H9 (cell line): ENCODE data around the gene RERE. TPM values are rescaled to one million over a fixed set of nuclear protein-coding genes. Genes with fewer than 3 reads are reported as not detected.

Source experiments
- DNase-seq: peaks from one replicate; pipeline ENCODE4 v3.0.0-alpha.2; 2017
- H2AFZ ChIP-seq: one replicate; pipeline ENCODE4 v1.6.1; 2013; ENCODE audit warnings: mild to moderate bottlenecking, low read length, control low read depth, moderate library complexity
- H2AK5ac ChIP-seq: 2 replicates; pipeline ENCODE4 v1.6.1; 2013; ENCODE audit warnings: low read length, control low read depth, mixed read lengths; ENCODE audit not compliant: insufficient read length
- H2BK120ac ChIP-seq: one replicate; pipeline ENCODE4 v1.6.1; 2013; ENCODE audit warnings: low read depth, mild to moderate bottlenecking, low read length, control low read depth, inconsistent platforms; ENCODE audit not compliant: poor library complexity, severe bottlenecking
- H2BK12ac ChIP-seq: 2 replicates; pipeline ENCODE4 v1.6.1; 2013; ENCODE audit warnings: low read length, control low read depth, mixed read lengths, low read depth; ENCODE audit not compliant: insufficient read length
- H2BK15ac ChIP-seq: 2 replicates; pipeline ENCODE4 v1.6.1; 2013; ENCODE audit warnings: low read depth, low read length, control low read depth
- H2BK20ac ChIP-seq: one replicate; pipeline ENCODE4 v1.6.1; 2013; ENCODE audit warnings: low read depth, mild to moderate bottlenecking, low read length, control low read depth, inconsistent platforms; ENCODE audit not compliant: poor library complexity, severe bottlenecking
- H2BK5ac ChIP-seq: 2 replicates; pipeline ENCODE4 v1.6.1; 2013; ENCODE audit warnings: low read length, control low read depth, mixed read lengths; ENCODE audit not compliant: insufficient read length
- H3K14ac ChIP-seq: 2 replicates; pipeline ENCODE4 v1.6.1; 2013; ENCODE audit warnings: low read length, control low read depth; ENCODE audit not compliant: insufficient read depth
- H3K18ac ChIP-seq: 2 replicates; pipeline ENCODE4 v1.6.1; 2013; ENCODE audit warnings: low read depth, mild to moderate bottlenecking, mixed read lengths, low read length, control low read depth; ENCODE audit not compliant: insufficient read length
- H3K23ac ChIP-seq: 2 replicates; pipeline ENCODE4 v1.6.1; 2013; ENCODE audit warnings: low read length, control low read depth, mixed read lengths, low read depth; ENCODE audit not compliant: insufficient read length
- H3K23me2 ChIP-seq: 2 replicates; pipeline ENCODE4 v1.6.1; 2013; ENCODE audit warnings: low read depth, mild to moderate bottlenecking, mixed read lengths, low read length, control low read depth; ENCODE audit not compliant: insufficient read length, poor library complexity, severe bottlenecking
- H3K27ac ChIP-seq: 2 replicates; pipeline ENCODE4 v1.5.1; 2013; ENCODE audit warnings: low read length, control low read depth, mixed read lengths, low read depth; ENCODE audit not compliant: insufficient read length
- H3K27me3 ChIP-seq: 2 replicates; pipeline ENCODE4 v1.6.1; 2013; ENCODE audit warnings: low read length, control low read depth, inconsistent platforms; ENCODE audit not compliant: insufficient read depth
- H3K4ac ChIP-seq: 2 replicates; pipeline ENCODE4 v1.6.1; 2013; ENCODE audit warnings: low read depth, mild to moderate bottlenecking, control low read depth, inconsistent platforms, low read length, moderate library complexity
- H3K4me1 ChIP-seq: 2 replicates; pipeline ENCODE4 v1.6.1; 2013; ENCODE audit warnings: low read length, control low read depth, inconsistent platforms; ENCODE audit not compliant: insufficient read depth
- H3K4me2 ChIP-seq: 2 replicates; pipeline ENCODE4 v1.6.1; 2013; ENCODE audit warnings: low read length, control low read depth, mixed read lengths; ENCODE audit not compliant: insufficient read length, insufficient read depth
- H3K56ac ChIP-seq: 2 replicates; pipeline ENCODE4 v1.6.1; 2013; ENCODE audit warnings: low read depth, mild to moderate bottlenecking, mixed read lengths, low read length, control low read depth; ENCODE audit not compliant: insufficient read length
- H3K79me1 ChIP-seq: 2 replicates; pipeline ENCODE4 v1.6.1; 2013; ENCODE audit warnings: low read depth, mild to moderate bottlenecking, moderate library complexity, low read length, control low read depth, inconsistent platforms; ENCODE audit not compliant: insufficient read depth, poor library complexity, severe bottlenecking
- H3K79me2 ChIP-seq: 2 replicates; pipeline ENCODE4 v1.6.1; 2013; ENCODE audit warnings: low read length, control low read depth, inconsistent platforms; ENCODE audit not compliant: insufficient read depth
- H3K9ac ChIP-seq: 2 replicates; pipeline ENCODE4 v1.6.1; 2013; ENCODE audit warnings: low read length, control low read depth, mixed read lengths; ENCODE audit not compliant: insufficient read length; ENCODE audit errors: extremely low read depth
- H3K9me3 ChIP-seq: one replicate; pipeline ENCODE4 v1.6.1; 2013; ENCODE audit warnings: low read depth, low read length, inconsistent platforms; ENCODE audit not compliant: control insufficient read depth
- H3T11ph ChIP-seq: one replicate; pipeline ENCODE4 v1.6.1; 2013; ENCODE audit warnings: mild to moderate bottlenecking, low read length, control low read depth, inconsistent platforms
- H4K20me1 ChIP-seq: one replicate; pipeline ENCODE4 v1.6.1; 2013; ENCODE audit not compliant: control insufficient read depth, insufficient read length, insufficient read depth
- H4K5ac ChIP-seq: 2 replicates; pipeline ENCODE4 v1.6.1; 2013; ENCODE audit warnings: low read depth, mild to moderate bottlenecking, mixed read lengths, low read length, control low read depth; ENCODE audit not compliant: insufficient read length
- H4K8ac ChIP-seq: replicated peaks from 2 replicates; pipeline ENCODE4 v1.6.1; 2013; ENCODE audit warnings: low read length, control low read depth, mixed read lengths, low read depth; ENCODE audit not compliant: insufficient read length
- H4K91ac ChIP-seq: 2 replicates; pipeline ENCODE4 v1.6.1; 2013; ENCODE audit warnings: low read depth, mild to moderate bottlenecking, moderate library complexity, mixed read lengths, low read length, control low read depth; ENCODE audit not compliant: insufficient read length
- H3K27ac Mint-ChIP-seq, 3 experiments: 2 replicates in 2 of 3; 3 replicates in 1 of 3; pipeline ENCODE4 v1.8.0; 2020 to 2021; ENCODE audit warnings: mixed read lengths in 3 of 3, mild to moderate bottlenecking in 1 of 3, moderate library complexity in 1 of 3
- H3K27me3 Mint-ChIP-seq: 2 replicates; pipeline ENCODE4 v1.8.0; 2021; ENCODE audit warnings: low read depth, mild to moderate bottlenecking, moderate library complexity, mixed read lengths
- H3K36me3 Mint-ChIP-seq, 3 experiments: 2 replicates in 2 of 3; 3 replicates in 1 of 3; pipeline ENCODE4 v1.8.0; 2020 to 2021; ENCODE audit warnings: low read depth in 3 of 3, mixed read lengths in 3 of 3; ENCODE audit not compliant: insufficient read depth in 1 of 3
- H3K4me1 Mint-ChIP-seq, 2 experiments: 2 replicates each; pipeline ENCODE4 v1.8.0; 2020; ENCODE audit warnings: mixed read lengths in 2 of 2
- H3K4me3 Mint-ChIP-seq, 2 experiments: 2 replicates in 1 of 2; 3 replicates in 1 of 2; pipeline ENCODE4 v1.8.0; 2020 to 2021; ENCODE audit warnings: mild to moderate bottlenecking in 2 of 2, mixed read lengths in 2 of 2, moderate library complexity in 1 of 2
- H3K9me3 Mint-ChIP-seq, 2 experiments: 2 replicates in 1 of 2; 3 replicates in 1 of 2; pipeline ENCODE4 v1.8.0; 2020; ENCODE audit warnings: mild to moderate bottlenecking in 2 of 2, mixed read lengths in 2 of 2, moderate library complexity in 1 of 2
- CTCF ChIP-seq: fragments of 200-600 bp; sonication (generic); conservative IDR thresholded peaks from 3 replicates; pipeline ENCODE4 v1.8.0; 2021; ENCODE audit warnings: antibody characterized with exemption, mild to moderate bottlenecking
- WGBS: extraction: QIAGEN DNeasy Blood & Tissue Kit; methylation state at CpG from one replicate; pipeline ENCODE4 v1.1.7; 2013; ENCODE audit warnings: missing lambda C conversion rate, low lambda C conversion rate, mixed read lengths; ENCODE audit not compliant: insufficient read length; ENCODE audit errors: extremely low coverage; 5-methylcytosine and 5-hydroxymethylcytosine counted together
- total RNA-seq: library from RNA; stranded (reverse); gene quantifications from 2 replicates; pipeline ENCODE4 v1.2.1, GENCODE V29; 2021

RERE gene
- total RNA-seq, 1 experiment from 2014 or later: 103 TPM

GRCh38 chr1:8416881-8417280 is 400.6 kb downstream of the RERE start:
- Histone ChIP-seq H4K91ac (no peak overlapping the region), H2AK5ac (no peak overlapping the region), H2AFZ (no peak overlapping the region), H2BK120ac (no peak overlapping the region), H3K56ac (no peak overlapping the region), H4K5ac (no peak overlapping the region), H3K79me2 (peaks cover 7% of the 10 kb centered on the region; the same call in 1 of the 2 replicates), H3T11ph (no peak overlapping the region), H3K23ac (no peak overlapping the region), H4K8ac (no peak overlapping the region), H3K9ac (no peak overlapping the region), H2BK15ac (no peak overlapping the region), H3K14ac (no peak overlapping the region), H3K4me1 (peaks cover 7% of the 10 kb centered on the region), H2BK20ac (no peak overlapping the region), H3K4me2 (no peak overlapping the region), H3K27ac (no peak overlapping the region), H3K23me2 (no peaks in the 10 kb centered on the region), H3K79me1 (peaks cover 2% of the 10 kb centered on the region), H3K9me3 (no peaks in the 10 kb centered on the region), H3K27me3 (no peaks in the 10 kb centered on the region), H3K18ac (no peak overlapping the region), H3K4ac (no peak overlapping the region), H4K20me1 (no peaks in the 10 kb centered on the region), H2BK12ac (no peak overlapping the region), H2BK5ac (no peak overlapping the region)
- Mint-ChIP-seq H3K4me3 (no peak overlapping the region), H3K36me3 (peaks cover 15 to 21% (median 19%) of the 10 kb centered on the region in 3 experiments; a peak in 6 of 7 replicates), H3K4me1 (peaks cover 29 to 30% of the 10 kb centered on the region in 2 experiments), H3K27ac (peak overlapping the region in 1 of 3 experiments; percentile 39; a peak in 3 of 7 replicates), H3K27me3 (no peaks in the 10 kb centered on the region), H3K9me3 (no peaks in the 10 kb centered on the region)
- DNase-seq: no peak
- TF ChIP-seq CTCF: no peak
- WGBS: no CpG with 5 or more reads among the region's 3 CpGs
